ENCODE data around the gene C6orf163.
A peak's percentile ranks its signal among the peaks of the same experiment; 100 is the strongest.
"Not testable (repeated sequence)": the region's sequence is repeated elsewhere in the genome, so short reads cannot be mapped to it uniquely, and the experiment has no call there.

The C6orf163 gene

DNA sequence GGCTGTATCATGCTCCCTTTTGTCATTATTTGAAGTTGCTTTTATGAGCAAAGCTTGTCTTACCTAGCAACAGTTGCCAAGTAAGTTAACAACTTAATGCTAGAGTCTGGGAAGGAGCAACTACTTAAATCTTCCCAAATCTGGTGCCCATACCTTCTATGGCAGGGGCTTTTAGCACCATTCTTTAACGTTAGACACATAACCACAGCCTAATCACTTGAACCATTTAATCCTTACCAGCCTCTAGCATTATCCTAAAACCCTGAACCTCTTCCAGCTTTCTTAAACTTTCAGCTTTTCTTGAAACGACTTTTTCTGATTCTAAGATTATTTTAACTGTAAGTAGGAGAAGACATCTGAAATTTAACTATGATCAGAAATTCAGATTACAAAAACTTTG lies at the start of gene C6orf163:
Gene C6orf163, plus strand, starts transcription at position 83 of the 400 bp plus-strand sequence. Its CDS starts 287 bp downstream, at position 370.
- DNase-seq (ENCODE audit: low read depth in 2 of 2, low spot score in 1 of 2) = no peak

DNA sequence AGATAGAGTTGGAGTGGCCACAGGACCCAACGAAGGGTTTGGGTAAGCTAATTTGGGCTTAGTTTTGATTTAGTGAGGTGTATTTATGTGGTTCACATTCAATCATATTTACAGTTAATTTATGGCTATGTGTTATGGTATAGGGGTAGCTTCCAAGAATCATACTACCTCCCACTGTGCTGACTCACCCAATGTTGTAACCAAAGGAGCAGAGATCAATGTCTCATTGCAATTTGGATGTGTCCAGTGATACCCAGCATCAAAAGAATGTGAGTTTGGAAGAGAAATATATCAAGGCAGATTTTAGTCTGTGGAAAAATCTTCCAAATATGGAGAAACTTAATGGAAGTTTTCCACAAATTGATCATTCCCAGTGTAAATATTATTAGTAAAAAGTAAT lies 47.5 kb upstream of the C6orf163 start:
- no peak for DNase-seq (ENCODE audit: low read depth in 2 of 2, low spot score in 1 of 2)

DNA sequence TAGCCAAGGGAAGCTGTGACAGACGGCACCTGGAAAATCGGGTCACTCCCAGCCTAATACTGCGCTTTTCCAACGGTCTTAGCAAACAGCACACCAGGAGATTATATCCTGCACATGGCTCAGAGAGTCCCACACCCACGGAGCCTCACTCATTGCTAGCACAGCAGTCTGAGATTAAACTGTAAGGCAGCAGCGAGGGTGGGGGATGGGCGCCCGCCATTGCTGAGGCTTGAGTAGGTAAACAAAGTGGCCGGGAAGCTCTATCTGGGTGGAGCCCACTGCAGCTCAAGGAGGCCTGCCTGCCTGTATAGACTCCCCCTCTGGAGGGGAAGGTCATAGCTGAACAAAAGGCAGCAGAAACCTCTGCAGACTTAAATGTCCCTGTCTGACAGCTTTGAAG lies 43.3 kb upstream of the C6orf163 start:
- not testable (repeated sequence) for DNase-seq (ENCODE audit: low read depth in 2 of 2, low spot score in 1 of 2)

DNA sequence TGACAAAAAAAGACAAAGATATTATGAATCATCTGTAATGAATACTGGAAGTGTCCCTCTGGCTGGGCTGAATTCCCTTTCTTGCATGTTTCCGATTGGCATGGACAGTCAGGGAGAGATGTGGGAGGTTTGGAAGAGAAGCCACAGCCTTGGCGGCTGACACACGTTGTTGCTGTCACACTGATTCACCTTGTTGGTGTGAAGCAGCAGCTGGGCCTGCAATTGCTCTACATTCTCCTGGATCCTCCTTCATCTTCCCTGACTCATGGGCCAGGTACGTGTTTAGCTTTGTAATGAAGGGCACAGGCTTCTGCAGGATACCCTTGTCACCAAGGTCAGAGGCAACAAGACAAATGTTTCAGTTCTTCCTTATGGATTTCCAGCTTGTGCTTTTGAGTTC lies 35.6 kb upstream of the C6orf163 start:
- DNase-seq (ENCODE audit: low read depth in 2 of 2, low spot score in 1 of 2) = no peak

DNA sequence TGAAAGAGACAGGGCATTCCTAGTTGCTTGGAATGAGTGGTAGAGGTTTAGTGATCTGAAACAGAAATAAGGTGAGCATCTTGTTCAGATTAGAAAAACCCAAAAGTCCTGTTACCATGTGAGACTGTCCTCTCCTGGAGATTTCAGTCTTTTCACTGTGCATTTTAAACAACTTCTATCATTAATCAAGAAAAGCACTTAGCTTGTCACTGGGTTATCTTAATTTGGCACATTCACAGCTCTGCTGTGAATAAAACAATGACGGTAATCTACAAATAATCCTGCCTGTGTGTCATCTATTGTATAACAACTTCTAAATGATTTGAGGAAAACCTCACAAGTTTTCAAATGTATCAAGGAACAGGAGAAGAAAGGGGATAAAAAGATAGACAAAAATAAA lies 31.8 kb upstream of the C6orf163 start:
- no peak for DNase-seq (ENCODE audit: low read depth in 2 of 2, low spot score in 1 of 2)

DNA sequence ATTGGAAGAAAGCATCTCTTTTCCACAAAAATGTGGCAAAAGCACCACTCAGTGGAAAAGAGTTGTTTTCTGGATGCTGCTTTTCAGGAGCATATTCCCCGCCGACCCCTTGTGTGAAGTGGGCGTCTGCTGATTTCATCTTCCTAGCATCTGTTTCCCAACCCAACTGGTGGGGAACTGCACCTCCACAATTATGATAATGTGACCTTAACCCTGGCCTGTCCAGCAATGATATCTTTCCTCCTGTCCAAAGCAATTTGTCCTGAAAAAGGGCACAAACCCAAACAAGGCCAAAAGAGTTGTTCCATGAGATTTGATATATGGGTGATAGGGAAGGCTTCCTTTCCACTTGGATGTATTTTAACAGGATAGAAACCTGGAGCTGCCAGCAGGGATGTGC lies 29.5 kb upstream of the C6orf163 start:
- DNase-seq (ENCODE audit: low read depth in 2 of 2, low spot score in 1 of 2) = no peak

DNA sequence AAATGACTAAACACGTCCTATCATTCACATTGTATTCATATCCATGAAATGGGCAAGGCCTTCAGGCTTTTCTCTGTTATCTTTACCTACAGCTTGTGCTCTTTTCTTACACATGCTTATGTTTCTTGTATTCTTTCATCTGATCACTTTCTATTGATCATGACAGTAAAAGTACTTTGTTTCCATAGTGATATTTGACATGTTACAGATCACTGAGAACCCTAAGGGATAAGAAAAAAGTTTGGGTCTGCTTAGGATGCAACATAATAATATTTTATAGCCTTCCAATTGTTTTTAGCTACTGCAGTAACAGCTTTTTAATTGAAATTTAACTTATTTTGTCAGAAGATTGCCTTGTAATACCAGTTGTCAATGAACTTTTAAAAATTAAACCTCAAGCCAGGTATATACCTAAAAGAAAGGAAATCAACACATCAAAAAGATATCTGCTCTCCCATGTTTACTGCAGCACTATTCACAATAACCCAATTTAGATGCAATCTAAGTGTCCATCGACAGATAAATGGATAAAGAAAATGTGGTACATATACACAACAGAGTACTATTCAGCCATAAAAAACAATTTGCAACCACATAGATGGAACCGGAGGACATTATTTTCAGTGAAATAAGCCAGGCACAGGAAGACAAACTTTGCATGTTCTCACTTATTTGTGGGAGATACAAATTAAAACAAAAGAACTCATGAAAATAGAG lies 25.2 kb upstream of the C6orf163 start:
- no peak for DNase-seq (ENCODE audit: low read depth in 2 of 2, low spot score in 1 of 2)

DNA sequence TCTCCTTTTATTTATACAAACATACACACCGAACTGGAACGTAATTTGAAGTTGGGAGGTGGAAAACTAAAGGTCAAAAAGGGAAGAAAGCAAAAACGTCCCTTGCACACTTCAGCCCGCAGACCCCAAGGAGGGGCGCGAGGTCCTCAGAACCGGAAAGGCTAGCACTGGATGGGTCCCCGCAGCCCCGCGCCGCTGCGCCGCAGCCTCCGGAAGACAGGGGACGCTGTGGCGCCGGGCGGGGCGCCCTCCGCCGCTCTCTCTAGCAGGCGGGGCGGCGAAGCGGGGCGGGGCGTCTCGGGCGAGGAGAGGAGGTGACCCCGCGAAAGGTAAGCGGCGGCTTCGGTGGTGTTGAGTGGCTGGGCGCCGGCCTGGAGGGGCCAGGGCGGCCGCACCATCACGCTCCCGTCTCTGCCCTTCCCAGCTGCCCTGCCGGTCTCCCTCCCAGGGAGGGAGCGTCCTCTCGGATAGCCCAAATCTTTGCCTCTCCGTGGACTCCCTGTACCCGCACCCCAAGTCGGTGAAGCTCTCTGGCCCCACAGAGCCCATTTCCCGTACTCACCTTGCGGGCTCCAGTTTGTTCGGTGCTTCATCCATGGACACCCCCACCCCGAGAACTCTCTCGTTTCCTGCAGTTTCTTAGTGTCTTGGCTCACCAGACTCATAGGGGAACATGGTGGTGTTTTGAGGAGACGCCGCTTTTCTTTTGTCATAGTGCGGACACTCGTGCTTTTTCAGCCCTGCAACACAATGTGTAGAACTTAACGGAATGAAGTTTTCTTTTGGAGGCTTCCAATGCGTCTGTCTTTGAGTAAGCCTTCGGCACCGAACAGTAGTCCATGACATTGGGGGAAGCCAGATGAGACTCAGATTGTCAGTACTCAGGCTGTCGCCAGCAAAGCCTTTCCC lies 22.1 kb upstream of the C6orf163 start, which contains the start of gene SMIM8:
Gene SMIM8, plus strand, starts transcription at position 285 of the 909 bp plus-strand sequence. CDS start 14,444 bp downstream, outside the sequence.
- DNase-seq (ENCODE audit: low read depth in 2 of 2, low spot score in 1 of 2) = peak; percentile 67 to 72

DNA sequence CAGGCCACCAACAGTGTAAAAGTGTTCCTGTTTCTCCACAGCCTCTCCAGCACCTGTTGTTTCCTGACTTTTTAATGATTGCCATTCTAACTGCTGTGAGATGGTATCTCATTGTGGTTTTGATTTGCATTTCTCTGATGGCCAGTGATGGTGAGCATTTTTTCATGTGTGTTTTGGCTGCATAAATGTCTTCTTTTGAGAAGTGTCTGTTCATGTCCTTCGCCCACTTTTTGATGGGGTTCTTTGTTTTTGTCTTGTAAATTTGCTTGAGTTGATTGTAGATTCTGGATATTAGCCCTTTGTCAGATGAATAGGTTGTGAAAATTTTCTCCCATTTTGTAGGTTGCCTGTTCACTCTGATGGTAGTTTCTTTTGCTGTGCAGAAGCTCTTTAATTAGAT lies 20.7 kb upstream of the C6orf163 start:
- not testable (repeated sequence) for DNase-seq (ENCODE audit: low read depth in 2 of 2, low spot score in 1 of 2)

DNA sequence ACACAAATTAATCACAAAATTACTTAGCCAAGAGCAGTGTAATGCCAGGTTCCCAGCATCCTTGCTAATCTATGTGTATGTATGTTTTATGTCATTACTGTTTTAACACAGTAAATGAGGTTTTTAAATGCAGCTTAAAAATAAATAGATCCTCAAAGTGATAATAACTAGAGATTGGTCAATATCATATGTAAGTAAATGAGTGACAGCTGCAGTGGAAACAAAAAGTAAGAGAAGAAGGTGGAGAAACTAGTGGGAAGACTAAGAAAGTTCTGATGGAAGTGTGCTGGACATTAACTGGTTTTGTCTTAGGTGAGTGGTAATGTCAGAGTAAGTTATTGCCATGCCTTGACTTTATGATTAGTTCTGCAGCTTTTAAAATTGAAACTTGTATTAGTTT lies 13.7 kb upstream of the C6orf163 start:
- DNase-seq (ENCODE audit: low read depth in 2 of 2, low spot score in 1 of 2) = no peak

DNA sequence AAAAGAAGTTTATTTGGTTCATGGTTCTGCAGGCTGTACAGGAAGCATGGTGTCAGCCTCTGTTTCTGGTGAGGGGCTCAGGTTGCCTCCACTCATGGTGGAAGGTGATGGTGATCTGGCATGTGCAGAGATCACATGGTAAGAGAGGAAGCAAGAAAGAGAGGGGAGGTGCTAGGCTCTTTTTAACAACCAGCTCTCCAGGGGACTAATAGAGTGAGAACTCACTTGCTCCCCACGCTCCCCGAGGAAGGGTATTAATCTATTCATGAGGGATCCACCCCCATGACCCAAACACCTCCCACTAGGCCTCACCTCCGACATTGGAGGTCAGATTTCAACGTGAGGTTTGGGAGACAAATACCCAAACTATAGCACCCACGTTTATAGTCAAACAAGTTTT lies 11.6 kb upstream of the C6orf163 start:
- DNase-seq (ENCODE audit: low read depth in 2 of 2, low spot score in 1 of 2) = no peak

DNA sequence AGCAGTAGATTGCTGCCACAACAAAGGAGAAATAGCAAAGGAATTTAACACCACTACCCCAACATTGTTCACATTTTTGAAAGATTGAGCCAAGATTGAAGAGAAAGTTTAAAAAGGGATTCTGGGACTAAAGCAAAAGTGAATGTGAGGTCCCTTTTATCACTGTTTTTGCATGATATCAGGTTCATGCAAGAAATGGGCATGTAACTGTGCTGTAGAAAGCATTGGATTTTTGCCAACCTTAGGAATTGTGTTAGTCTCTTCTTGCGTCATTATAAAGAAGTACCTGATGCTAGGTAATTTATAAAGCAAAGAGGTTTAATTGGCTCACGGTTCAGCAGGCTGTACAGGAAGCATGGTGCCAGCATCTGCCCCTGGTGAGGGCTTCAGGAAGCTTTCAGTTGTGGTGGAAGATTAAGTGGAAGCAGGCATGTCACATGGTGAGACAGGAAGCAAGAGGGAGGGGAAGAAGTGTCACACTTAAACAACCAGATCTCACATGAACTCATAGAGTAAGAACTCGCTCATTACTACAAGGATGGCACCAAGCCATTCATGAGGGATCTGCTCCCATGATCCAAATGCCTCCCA lies 10.9 kb upstream of the C6orf163 start:
- DNase-seq (ENCODE audit: low read depth in 2 of 2, low spot score in 1 of 2) = no peak

DNA sequence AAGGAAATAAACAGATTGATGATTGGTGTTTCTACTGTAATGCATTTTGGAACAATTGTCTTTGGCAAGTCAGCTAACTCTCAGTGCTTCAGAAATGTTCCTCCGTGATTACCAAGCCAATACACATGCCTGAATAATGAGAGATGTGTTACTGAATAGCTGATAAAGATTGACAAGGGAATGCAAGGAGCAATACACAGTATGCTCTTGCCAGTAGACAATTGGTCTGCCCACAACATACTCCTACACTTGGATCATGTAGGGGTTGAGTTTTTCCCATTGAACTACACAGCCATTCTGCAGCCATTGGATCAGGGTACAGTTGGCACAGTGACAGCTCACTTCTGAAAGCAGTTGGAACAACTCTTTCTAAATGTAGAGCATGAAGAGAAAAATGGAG lies 9.9 kb upstream of the C6orf163 start:
- no peak for DNase-seq (ENCODE audit: low read depth in 2 of 2, low spot score in 1 of 2)

DNA sequence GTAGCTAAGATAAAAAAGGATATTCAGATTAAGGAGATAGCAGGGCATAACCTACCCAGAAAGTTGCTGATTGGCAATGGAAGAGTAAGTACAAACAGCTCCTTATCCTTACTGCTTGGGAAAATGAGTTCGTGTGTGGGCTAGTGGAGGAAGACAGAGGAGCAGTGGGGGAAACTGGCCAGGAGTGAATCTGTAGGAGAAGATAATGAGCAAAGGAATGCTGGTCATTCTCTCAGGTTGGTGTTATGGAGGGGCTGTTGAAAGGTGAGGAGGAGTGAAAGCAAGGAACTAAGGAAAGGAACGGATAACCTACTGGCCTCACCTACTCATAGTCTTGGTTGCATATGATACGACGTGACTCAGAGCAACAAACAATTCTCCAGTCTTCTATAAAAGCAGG lies 8.2 kb upstream of the C6orf163 start:
- DNase-seq (ENCODE audit: low read depth in 2 of 2, low spot score in 1 of 2) = no peak

DNA sequence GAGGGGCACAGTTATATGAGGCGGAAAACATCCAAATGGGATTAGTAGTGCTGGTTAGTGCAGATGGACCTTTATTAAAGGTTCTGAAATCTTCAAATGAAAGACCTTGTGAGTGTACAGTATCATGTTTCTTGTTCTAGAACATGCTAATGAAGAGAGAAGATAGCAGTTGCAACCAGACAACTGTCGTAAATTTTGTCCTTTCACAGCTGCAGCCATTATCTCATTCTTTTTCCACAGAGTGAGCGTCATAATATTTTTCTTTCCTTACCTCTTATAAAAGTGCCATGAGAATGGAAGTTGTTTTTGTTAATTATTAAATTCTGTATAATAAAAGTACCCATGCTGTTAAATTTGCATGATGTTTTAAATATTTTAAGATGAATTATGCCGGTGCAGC lies 4.4 kb upstream of the C6orf163 start:
- DNase-seq (ENCODE audit: low read depth in 2 of 2, low spot score in 1 of 2) = no peak

DNA sequence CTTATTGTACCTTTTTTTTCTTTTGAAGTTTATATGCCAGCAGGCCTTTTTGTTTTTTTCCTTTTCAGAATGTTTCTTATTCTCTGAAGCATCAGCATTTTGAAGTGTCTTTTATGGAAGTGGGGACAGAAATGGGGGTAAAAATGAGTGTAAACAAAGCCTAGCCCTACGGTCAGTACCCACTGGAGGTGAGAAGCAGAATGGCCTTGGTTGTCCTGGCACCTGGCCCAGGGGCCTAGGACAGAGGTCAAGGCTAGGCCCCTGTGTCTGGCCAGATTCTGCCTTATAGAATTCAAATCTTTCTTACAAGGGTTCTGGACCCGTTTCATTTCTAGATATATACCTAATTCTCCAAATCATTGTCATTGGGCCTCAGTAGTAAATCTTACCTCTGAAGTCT lies 3.5 kb upstream of the C6orf163 start:
- DNase-seq (ENCODE audit: low read depth in 2 of 2, low spot score in 1 of 2) = no peak

DNA sequence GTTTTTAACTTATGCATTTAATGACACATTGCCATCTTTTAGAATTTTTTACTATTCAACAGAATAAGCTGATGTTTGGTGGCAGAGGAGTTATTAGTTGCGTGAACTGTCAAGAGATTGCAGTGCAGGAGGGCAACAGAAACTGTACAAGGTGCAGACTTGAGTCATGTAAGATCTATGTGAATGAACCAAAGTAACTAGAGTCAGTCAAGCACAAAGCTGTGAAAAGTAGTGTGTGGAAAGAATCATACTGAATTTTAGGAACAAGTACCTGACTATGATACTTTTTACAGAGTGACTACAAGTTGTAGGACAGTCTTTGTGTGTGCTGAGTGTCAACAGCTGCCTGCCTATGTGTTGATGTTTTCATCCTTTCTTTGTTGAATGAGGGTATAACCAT lies 2.7 kb upstream of the C6orf163 start:
- DNase-seq (ENCODE audit: low read depth in 2 of 2, low spot score in 1 of 2) = no peak

DNA sequence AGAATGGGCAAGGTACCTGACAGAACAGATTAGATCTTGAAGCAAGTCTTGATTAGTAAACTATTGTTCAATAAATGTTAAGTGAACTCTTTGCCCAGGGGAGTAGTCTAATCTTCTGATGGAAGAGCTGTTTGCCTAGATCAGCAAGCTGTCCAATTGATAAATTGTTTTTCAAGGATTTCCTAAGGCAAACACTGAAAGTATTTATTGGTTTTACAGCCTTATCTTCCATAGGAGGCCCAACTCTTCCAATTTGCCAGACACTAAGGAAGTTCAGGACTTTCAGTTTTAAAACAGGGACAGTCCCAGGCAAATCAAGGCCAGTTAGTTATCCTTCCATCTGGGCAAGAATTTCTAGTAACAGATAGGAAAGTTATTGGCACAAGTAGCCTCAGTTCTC lies 1.8 kb upstream of the C6orf163 start:
- no peak for DNase-seq (ENCODE audit: low read depth in 2 of 2, low spot score in 1 of 2)

DNA sequence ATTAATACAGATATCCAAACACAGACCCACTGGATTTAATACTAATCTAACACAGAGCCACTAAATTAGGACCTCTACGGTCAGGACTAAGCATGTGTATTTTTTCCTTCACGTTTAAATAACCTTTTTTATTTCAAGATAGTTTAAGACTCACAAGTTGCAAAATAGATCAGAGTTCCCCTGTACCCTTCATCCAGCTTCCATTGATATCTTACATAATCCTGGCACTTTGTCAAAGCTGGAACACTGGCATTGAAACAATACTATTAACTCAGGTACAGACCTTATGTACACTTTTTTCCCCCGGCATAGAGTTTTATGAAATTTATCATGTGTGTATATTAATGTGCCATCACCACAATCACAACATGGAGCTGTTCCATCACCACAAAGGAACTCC lies 2.1 kb downstream of the C6orf163 start:
- DNase-seq (ENCODE audit: low read depth in 2 of 2, low spot score in 1 of 2) = no peak

DNA sequence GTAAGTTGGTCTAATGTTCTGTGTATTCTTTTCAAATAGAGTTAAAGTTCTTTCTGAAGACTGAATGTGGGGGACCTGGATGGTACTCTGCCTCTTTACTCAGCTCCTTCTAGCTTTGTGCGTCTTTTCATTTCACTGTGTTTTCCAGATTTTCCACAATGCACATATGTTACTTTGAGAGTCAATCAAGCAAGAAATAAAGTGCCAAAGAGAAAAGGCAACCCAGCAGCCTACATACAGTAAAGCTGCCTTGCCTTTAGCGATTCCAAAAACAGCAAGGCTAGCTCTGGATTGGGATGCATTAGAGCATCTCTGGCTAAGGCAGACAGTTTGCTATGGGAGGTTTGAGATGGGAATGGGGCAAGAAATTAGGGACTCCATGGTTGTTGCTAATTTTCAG lies 5.3 kb downstream of the C6orf163 start:
- DNase-seq (ENCODE audit: low read depth in 2 of 2, low spot score in 1 of 2) = no peak

DNA sequence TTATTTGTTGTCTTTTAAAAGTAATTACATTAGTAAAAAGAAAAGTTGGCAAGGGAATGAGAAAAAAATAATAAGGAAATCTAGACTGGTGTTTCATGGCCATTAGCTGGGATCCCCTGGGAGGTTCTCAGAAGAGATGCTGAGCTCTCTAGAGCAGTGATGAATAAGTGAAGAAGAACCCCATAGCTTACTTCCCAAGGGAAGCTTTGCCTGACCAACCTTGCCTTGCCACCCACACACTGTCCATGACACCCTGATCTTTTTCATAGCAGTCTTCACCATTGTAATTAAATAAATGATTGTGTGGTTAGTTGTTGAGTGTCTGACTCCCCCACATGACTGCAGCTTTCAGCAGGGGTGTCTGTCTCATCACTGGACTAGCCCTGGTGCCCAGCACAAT lies 5.9 kb downstream of the C6orf163 start:
- no peak for DNase-seq (ENCODE audit: low read depth in 2 of 2, low spot score in 1 of 2)

DNA sequence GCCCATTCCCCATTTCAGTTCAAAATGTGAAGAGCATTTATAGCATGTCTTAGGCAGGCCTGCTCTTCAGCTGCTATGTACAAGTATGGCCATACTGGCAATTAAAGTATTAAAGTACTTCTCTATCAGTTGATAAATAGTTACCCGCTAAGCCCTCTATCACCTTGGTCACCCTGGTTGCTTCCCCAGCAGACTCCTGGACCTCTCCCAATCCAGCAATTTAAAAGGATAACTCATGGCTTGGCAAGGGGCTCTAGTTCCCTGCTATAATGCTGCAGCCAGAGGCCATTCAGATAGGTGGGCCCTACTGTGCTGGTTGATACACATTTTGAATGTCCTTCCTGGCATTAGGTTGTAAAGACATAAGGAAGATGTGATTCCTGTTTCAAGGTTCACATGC lies 7.0 kb downstream of the C6orf163 start:
- DNase-seq (ENCODE audit: low read depth in 2 of 2, low spot score in 1 of 2) = no peak
